HUDEP-2 (cell line): ENCODE data around the gene EEF1A2.
A peak's percentile ranks its signal among the peaks of the same experiment; 100 is the strongest.
"Not testable (repeated sequence)": the region's sequence is repeated elsewhere in the genome, so short reads cannot be mapped to it uniquely, and the experiment has no call there.

Experiments
- DNase-seq, 76 experiments: peaks; one replicate each; lab custom pipeline; 2025; ENCODE audit not compliant: unreplicated experiment in 76 of 76; lab: John Stamatoyannopoulos, UW

EEF1A2 gene

DNA sequence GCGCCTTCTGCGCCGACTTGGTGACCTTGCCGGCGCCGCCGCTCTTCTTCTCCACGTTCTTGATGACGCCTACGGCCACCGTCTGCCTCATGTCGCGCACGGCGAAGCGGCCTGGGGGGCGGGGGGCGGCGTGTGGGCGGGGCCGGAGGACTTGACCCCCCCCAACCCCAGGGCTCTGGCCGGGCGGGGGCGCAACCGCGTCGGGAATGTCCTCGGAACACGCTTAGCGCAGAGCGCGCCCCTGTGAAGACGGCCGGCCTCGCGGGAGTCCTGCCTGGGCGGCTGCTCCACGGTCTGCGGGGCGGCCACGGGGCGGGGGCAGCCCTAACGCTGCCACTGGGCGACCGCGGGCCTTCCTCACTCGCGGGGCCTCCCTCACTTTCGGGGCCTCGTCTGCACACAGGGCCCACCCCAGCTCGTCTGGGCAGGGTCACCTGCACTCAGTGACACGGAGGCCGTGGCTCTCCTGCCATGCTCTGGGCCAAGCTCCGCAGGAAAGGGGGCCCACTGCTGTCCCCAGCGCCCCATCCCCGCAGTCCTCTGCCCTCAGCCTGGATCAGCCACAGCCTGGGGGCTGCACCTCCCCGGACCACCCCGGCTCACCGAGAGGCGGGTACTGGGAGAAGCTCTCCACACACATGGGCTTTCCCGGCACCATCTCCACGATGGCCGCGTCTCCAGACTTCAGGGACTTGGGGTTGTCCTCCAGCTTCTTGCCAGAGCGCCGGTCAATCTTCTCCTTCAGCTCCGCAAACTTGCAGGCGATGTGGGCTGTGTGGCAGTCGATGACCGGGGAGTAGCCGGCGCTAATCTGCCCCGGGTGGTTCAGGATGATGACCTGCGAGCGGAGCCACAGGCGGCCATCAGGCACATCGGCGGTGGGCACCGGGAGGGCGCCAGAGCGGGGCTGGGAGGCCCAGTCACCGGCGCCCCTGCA is 10.3 kb downstream of the EEF1A2 start:
- DNase-seq, result no peak

DNA sequence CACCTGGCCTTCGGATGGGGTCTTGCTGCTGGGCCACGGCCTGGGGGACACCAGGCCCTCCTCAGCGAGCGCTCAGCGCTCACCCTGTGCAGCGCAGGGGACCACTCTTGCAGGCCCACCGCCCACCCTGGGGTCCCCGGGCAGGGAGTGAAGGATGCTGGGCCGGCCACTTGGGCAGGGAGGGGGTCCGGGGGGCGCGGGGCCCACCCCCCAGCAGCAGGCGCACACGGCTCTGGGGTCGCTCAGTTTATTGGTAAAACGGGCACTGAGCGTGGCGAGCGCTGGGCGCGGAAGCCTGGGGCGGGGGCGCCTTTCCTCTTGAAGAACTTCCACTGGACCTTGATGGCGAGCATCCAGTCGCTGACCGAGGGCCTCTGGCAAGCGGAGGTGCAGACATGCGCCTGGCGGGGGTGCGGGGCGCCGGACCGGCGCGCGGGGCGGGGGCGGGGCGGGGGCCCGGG is 11.1 kb downstream of the EEF1A2 start:
- no peak for DNase-seq

DNA sequence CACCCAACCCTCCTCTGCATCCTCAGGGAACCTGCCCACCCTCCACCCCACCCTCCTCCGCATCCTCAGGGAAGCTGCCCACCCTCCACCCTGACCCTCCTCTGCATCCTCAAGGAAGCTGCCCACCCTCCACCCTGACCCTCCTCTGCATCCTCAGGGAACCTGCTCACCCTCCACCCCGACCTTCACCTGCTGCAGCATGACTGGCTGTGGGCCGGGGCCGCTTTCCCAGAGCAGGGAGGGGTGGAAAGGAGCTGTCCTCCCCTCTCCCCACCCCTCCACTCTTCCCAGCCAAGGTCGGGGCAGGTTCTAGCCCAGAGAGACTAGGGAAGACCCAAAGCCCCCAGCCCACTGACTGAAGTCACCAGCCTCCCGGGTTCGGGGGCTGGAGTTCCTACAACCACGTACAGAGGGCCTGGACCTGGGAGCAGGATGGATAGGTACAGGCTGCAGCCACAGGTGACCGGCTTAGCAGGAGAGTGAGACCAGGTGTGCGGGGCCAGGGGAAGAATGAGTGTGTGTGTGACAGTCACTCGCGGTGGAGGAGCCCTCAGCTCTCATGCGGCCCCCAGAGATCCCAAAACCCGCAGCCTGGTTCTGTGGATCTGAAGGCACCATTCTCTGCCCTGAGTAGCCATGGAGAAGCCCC is 11.6 kb downstream of the EEF1A2 start:
- DNase-seq, result no peak

GRCh38 chr20:63486300-63486855 is 12.5 kb downstream of the EEF1A2 start:
- no peak for DNase-seq

DNA sequence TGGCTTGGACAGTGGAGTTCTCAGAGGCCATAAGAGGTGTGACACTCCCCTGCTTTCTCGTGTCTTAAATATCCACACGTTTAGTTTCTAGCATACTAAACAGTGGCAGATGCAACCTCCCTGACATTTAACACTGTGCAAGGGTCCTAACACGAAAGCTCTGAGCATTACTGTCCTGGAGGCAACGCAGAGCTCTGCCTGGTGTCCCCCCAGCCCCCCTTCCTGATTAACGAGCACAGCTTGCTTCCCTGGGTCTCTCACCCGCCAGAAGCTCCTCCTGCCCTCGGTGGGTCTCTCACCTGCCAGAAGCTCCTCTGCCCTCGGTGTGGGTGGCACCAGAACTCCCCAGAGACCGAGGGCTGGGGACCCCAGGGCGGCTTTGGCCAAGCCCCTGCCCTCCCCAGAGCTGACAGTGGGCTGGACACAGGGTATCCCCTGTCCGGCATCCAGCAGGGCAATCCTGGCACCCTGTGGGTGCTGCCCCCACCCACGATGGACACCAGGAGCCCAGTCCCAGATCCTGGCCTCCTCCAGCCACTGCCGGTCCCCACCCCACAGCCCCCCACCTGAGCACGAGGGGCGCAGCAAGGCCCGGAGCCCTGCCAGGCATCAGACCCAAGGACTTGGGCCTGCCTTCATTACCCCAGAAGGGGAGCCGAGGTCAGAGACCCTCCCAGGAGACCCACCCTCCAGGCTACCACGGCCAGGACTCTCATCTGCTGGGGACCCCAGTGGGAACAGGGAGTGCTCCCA is 14.1 kb downstream of the EEF1A2 start:
- no peak for DNase-seq

- no peak for DNase-seq
Observed at GRCh38 chr20:63484236-63484635, 14.6 kb downstream of the EEF1A2 start.

DNA sequence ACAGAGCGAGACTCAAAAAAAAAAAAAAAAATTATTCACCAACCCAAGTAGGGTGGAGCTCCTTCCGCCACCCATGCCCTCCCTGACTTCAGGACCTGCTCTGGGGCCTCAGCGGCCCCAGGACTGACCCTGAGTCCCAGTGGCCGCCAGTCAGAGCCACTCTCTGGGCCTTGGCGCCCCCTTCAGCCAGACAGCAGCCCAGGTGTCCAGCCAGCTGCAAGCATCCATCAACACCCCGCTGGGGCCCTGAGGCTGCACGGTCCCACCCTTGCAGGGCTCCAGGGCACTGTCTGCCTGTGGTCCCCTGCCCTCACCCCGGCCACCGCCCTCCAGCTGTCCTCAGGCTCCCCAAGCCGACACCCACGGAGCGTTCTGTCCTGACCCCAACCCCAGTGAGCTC is 15.0 kb downstream of the EEF1A2 start:
- DNase-seq, result no peak

DNA sequence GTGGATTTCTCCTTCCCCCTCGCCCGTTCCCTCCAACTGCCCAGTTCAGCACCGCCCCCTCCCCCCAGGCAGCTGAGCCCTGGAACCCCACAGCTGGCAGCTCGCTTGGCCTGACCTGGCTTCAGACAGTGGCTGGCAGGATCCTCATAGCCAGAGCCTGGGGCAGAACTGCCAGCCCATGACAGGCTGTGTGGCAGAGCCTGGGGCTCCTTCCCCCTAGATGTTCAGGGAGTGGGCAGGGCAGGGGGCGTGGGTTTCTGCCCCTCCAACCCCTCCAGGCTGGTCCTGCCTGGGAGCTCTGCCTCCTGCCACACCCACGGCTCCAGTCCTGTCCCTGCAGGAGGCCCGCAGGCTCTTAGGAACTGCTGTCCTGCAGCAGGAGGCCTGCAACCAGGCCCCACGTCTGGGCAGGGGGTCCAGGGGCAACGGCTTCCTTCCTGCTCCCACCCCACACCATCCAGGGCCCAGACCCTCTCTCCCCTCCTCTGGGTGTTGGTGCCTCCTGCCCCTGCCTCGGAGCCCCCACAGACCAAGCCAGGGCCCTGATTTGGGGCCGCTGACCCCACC is 16.8 kb downstream of the EEF1A2 start:
- DNase-seq, result no peak

DNA sequence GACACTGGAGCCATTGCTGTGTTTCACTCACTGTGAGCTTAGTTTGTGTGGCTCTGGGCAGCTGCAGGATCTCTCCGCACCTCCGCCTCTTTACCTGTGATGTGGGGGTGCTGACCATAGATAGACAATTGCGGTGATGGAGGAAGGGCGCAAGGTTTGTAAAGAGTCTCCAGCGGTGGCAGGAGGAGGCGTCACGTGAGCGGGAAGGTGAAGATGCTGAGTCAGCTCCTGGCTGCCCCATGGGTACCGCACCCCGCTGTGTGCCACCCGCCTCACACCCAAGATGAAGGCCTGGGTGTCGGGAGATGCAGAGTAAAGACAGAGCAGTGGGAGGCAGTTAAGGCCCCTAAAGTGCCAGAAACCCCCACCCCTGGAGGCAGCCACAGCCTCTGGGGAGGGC is 17.4 kb downstream of the EEF1A2 start:
- no peak for DNase-seq

DNA sequence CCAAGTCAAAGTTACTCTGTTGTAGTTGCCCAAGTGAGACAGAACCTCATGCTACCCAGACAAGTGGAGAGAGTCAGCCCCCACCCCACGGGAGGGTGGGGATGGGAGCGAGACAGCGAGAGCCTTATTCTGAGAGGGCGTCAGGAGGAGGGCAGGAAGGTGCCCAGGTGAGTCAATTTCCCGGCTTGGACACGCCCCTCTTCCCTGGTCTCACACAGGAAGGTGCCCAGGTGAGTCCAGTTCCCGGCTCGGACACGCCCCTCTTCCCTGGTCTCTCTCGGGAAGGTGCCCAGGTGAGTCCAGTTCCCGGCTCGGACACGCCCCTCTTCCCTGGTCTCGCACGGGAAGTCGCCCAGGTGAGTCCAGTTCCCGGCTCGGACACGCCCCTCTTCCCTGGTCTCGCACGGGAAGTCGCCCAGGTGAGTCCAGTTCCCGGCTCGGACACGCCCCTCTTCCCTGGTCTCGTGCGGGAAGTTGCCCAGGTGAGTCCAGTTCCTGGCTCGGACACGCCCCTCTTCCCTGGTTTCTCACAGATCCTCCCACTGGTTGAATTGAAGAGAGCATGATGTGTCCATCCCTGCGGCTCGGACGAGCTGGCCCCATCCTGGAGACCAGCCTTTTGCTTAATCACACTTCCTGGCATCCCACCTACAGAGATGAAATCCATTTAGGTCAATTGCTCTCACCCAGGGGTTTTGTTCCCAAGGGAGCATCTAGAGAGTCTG is 19.0 kb downstream of the EEF1A2 start:
- not testable (repeated sequence) for DNase-seq

- peak in 1 of 76 experiments; percentile 8 for DNase-seq
Observed at GRCh38 chr20:63478346-63479302, 20.3 kb downstream of the EEF1A2 start.

DNA sequence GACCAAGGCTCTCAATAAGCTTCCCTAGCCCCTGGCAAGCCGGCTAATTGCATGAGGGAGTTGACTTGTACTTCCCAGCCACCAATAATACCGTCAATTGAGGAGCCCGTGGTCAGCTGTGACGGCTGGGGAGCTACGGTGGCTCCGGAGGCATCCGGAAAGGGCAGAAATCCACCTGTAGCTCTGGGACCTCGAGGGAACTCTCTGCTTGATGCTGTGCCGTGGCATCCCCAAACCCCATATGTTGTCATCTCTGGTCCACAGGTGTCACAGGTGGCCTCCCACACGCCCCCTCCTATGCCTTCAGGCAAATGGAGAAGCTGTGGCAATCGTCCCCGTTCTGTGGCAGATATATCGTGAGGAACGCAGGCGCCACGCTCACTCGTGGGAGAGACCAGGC is 20.9 kb downstream of the EEF1A2 start:
- DNase-seq, result no peak

- DNase-seq, result no peak
Observed at GRCh38 chr20:63477061-63477616, 21.7 kb downstream of the EEF1A2 start.

- DNase-seq, result no peak
Observed at GRCh38 chr20:63475209-63475608, 23.7 kb downstream of the EEF1A2 start.

- DNase-seq, result peak in 5 of 76 experiments; percentile 6 to 38 (median 20)
Observed at GRCh38 chr20:63473555-63474449, 25.1 kb downstream of the EEF1A2 start.

DNA sequence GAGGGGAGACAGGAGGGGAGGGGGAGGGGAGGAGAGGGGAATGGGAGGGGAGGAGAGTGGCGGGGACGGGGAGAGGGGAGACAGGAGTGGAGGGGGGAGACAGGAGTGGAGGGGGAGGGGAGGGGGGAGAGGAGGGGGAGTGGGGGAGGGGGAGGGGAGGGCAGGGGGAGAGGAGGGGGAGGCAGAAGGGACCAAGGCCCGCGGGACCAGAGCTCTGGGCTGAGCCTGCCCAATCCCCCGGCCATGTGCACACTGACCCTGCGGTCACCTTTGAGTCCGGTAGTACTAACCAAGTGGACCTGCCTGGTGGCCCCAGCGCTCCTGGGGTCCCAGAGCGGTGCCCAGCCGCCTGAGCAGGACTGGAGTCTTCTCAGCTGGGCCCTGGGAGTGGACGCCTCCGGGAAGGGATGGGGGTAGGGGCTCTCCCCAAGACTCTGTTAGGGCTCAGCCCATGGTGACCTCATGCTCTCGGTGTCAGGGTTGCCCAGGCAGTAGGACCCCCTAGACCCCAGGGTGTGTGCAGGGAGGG is 26.0 kb downstream of the EEF1A2 start:
- no peak for DNase-seq
